HepG2 (cell line): ENCODE data around the gene ARRDC3. TPM values are rescaled to one million over a fixed set of nuclear protein-coding genes. Genes with fewer than 3 reads are reported as not detected.

ENCODE experiments used
- ARID3A ChIP-seq: IDR thresholded peaks from 2 replicates; pipeline ENCODE4 v1.6.1; 2012; ENCODE audit warnings: low read depth, low read length, improper control_type of control experiment
- FIP1L1 ChIP-seq: fragments of 200-400 bp; formaldehyde crosslinking; IDR thresholded peaks from 2 replicates; pipeline ENCODE4 v1.6.1; 2018; ENCODE audit warnings: low read depth, mild to moderate bottlenecking, low read length, moderate library complexity, borderline replicate concordance; ENCODE audit not compliant: insufficient read depth
- GATAD2A ChIP-seq: IDR thresholded peaks from 2 replicates; pipeline ENCODE4 v1.6.1; 2016
- HNRNPUL1 ChIP-seq: fragments of 200-400 bp; formaldehyde crosslinking; IDR thresholded peaks from 2 replicates; pipeline ENCODE4 v1.6.1; 2017; ENCODE audit warnings: low read depth, mild to moderate bottlenecking, low read length, moderate library complexity
- SNRNP70 ChIP-seq: fragments of 200-400 bp; formaldehyde crosslinking; IDR thresholded peaks from 2 replicates; pipeline ENCODE4 v1.6.1; 2017; ENCODE audit warnings: mild to moderate bottlenecking, low read depth, low read length, moderate library complexity
- ZFP36 ChIP-seq: fragments of 150-350 bp; IDR thresholded peaks from 2 replicates; pipeline ENCODE4 v1.6.1; 2018; ENCODE audit warnings: borderline replicate concordance, low read length, low read depth; ENCODE audit not compliant: partially characterized antibody
- ZNF367 ChIP-seq: sonication (generic); formaldehyde crosslinking; IDR thresholded peaks from 2 replicates; pipeline ENCODE4 v1.4.0; 2020; ENCODE audit warnings: missing genetic modification reagents, borderline replicate concordance
- ZNF446 ChIP-seq: sonication (generic); formaldehyde crosslinking; IDR thresholded peaks from 2 replicates; pipeline ENCODE4 v1.5.0; 2020; ENCODE audit warnings: mild to moderate bottlenecking, missing genetic modification reagents
- ZNF460 ChIP-seq: sonication (generic); formaldehyde crosslinking; IDR thresholded peaks from 2 replicates; pipeline ENCODE4 v1.5.1; 2020; ENCODE audit warnings: missing genetic modification reagents, mild to moderate bottlenecking, borderline replicate concordance
- polyA plus RNA-seq, 8 experiments: library from polyadenylated mRNA; depleted of rRNA in 3 of 8; stranded (reverse) in 7 of 8; unstranded in 1 of 8; fragments of >200 nt; fragmentation: Illumina TruSeq in 4 of 8; extraction: Trizol in 4 of 8; gene quantifications; 2 replicates each; pipeline versions ENCODE4 v1.2.1 to v1.2.3, GENCODE V29; 2011 to 2016; ENCODE audit warnings: low read depth in 4 of 8, missing spikeins in 1 of 8, mixed read lengths in 1 of 8; ENCODE audit not compliant: insufficient read depth in 1 of 8
- total RNA-seq, 5 experiments: library from RNA; depleted of rRNA; stranded (reverse); fragments of >200 nt; fragmentation: Illumina TruSeq; extraction: Trizol; gene quantifications; 2 replicates each; pipeline ENCODE4 v1.2.3, GENCODE V29; 2016; ENCODE audit warnings: low read depth in 1 of 5
- TF ChIP-seq, protein P1 (sequence below): fragments of 450-650 bp; IDR thresholded peaks from 2 replicates; pipeline ENCODE4 v1.6.1; 2016
- TF ChIP-seq, protein P2 (sequence below): sonication (generic); formaldehyde crosslinking; IDR thresholded peaks from 2 replicates; pipeline ENCODE4 v1.5.1; 2020; ENCODE audit warnings: missing genetic modification reagents, mild to moderate bottlenecking, borderline replicate concordance
- TF ChIP-seq, protein P3 (sequence below): sonication (generic); formaldehyde crosslinking; conservative IDR thresholded peaks from 2 replicates; pipeline ENCODE4 v1.4.0; 2020; ENCODE audit warnings: mild to moderate bottlenecking, missing genetic modification reagents, moderate library complexity
- TF ChIP-seq, protein P4 (sequence below): sonication (generic); formaldehyde crosslinking; conservative IDR thresholded peaks from 2 replicates; pipeline ENCODE4 v1.8.0; 2022; ENCODE audit warnings: missing genetic modification reagents

The ARRDC3 gene
- total and polyA plus RNA-seq, 2 of the 13 experiments (the other 11 are each of a cell fraction or from before 2014, with no cell fraction given): 3.4 to 24.4 TPM

GRCh38 chr5:91383027-91383955, at the start of gene ARRDC3 (continued):
- TF ChIP-seq, protein P1, sequence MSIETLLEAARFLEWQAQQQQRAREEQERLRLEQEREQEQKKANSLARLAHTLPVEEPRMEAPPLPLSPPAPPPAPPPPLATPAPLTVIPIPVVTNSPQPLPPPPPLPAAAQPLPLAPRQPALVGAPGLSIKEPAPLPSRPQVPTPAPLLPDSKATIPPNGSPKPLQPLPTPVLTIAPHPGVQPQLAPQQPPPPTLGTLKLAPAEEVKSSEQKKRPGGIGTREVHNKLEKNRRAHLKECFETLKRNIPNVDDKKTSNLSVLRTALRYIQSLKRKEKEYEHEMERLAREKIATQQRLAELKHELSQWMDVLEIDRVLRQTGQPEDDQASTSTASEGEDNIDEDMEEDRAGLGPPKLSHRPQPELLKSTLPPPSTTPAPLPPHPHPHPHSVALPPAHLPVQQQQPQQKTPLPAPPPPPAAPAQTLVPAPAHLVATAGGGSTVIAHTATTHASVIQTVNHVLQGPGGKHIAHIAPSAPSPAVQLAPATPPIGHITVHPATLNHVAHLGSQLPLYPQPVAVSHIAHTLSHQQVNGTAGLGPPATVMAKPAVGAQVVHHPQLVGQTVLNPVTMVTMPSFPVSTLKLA: no peak
- TF ChIP-seq FIP1L1 (0 out of 2 replicates have a peak, but pooled peaks have one; percentile 38), GATAD2A (CRISPR knock-in tag) (peak; percentile 35; the same call in 1 of the 2 replicates), HNRNPUL1 (no peak), ZNF367 (CRISPR knock-in tag) (no peak), SNRNP70 (no peak), ARID3A (peak; percentile 61; the same call in 1 of the 2 replicates), ZFP36 (no peak), ZNF446 (CRISPR knock-in tag) (no peak), ZNF460 (no peak)
- TF ChIP-seq, protein P2, sequence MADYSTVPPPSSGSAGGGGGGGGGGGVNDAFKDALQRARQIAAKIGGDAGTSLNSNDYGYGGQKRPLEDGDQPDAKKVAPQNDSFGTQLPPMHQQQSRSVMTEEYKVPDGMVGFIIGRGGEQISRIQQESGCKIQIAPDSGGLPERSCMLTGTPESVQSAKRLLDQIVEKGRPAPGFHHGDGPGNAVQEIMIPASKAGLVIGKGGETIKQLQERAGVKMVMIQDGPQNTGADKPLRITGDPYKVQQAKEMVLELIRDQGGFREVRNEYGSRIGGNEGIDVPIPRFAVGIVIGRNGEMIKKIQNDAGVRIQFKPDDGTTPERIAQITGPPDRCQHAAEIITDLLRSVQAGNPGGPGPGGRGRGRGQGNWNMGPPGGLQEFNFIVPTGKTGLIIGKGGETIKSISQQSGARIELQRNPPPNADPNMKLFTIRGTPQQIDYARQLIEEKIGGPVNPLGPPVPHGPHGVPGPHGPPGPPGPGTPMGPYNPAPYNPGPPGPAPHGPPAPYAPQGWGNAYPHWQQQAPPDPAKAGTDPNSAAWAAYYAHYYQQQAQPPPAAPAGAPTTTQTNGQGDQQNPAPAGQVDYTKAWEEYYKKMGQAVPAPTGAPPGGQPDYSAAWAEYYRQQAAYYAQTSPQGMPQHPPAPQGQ (CRISPR knock-in tag): no peak
- TF ChIP-seq, protein P3, sequence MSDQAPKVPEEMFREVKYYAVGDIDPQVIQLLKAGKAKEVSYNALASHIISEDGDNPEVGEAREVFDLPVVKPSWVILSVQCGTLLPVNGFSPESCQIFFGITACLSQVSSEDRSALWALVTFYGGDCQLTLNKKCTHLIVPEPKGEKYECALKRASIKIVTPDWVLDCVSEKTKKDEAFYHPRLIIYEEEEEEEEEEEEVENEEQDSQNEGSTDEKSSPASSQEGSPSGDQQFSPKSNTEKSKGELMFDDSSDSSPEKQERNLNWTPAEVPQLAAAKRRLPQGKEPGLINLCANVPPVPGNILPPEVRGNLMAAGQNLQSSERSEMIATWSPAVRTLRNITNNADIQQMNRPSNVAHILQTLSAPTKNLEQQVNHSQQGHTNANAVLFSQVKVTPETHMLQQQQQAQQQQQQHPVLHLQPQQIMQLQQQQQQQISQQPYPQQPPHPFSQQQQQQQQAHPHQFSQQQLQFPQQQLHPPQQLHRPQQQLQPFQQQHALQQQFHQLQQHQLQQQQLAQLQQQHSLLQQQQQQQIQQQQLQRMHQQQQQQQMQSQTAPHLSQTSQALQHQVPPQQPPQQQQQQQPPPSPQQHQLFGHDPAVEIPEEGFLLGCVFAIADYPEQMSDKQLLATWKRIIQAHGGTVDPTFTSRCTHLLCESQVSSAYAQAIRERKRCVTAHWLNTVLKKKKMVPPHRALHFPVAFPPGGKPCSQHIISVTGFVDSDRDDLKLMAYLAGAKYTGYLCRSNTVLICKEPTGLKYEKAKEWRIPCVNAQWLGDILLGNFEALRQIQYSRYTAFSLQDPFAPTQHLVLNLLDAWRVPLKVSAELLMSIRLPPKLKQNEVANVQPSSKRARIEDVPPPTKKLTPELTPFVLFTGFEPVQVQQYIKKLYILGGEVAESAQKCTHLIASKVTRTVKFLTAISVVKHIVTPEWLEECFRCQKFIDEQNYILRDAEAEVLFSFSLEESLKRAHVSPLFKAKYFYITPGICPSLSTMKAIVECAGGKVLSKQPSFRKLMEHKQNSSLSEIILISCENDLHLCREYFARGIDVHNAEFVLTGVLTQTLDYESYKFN (CRISPR knock-in tag): peak; percentile 44; the same call in 1 of the 2 replicates
- TF ChIP-seq, protein P4, sequence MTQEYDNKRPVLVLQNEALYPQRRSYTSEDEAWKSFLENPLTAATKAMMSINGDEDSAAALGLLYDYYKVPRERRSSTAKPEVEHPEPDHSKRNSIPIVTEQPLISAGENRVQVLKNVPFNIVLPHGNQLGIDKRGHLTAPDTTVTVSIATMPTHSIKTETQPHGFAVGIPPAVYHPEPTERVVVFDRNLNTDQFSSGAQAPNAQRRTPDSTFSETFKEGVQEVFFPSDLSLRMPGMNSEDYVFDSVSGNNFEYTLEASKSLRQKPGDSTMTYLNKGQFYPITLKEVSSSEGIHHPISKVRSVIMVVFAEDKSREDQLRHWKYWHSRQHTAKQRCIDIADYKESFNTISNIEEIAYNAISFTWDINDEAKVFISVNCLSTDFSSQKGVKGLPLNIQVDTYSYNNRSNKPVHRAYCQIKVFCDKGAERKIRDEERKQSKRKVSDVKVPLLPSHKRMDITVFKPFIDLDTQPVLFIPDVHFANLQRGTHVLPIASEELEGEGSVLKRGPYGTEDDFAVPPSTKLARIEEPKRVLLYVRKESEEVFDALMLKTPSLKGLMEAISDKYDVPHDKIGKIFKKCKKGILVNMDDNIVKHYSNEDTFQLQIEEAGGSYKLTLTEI (CRISPR knock-in tag): no peak
